Erythroblast (primary cell): ENCODE results near the gene CTRL.

Experiments
- GATA1 ChIP-seq: IDR thresholded peaks from 2 replicates; pipeline ENCODE4 v1.6.1; 2011; ENCODE audit warnings: low read depth, mild to moderate bottlenecking, control low read depth, low read length, moderate library complexity
- POLR2A ChIP-seq: IDR thresholded peaks from 2 replicates; pipeline ENCODE4 v1.6.1; 2011; ENCODE audit warnings: mild to moderate bottlenecking, low read length

DNA sequence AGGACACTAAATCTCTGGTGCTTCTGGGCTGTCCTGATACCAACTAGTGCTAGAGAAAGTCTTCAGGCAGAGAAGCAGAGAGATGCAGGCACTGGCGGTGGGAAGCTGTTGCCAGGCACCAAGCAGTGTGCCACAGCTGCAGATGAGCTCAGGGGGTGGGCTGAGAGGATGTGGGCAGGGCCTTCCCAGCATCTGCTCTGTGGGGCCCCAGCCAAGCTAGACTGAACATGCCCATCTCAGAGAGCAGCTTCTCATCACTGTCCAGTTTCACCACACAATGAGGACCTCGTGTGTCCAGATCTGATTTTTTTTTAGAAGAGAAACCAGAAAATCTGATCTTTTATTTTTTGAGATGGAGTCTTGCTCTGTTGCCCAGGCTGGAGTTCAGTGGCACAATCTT is 21.5 kb downstream of the CTRL start:
- no peak for TF ChIP-seq POLR2A
- TF ChIP-seq GATA1 = no peak
